GM12865 (cell line): ENCODE data around the gene WNT9A.
"Not testable (repeated sequence)": the region's sequence is repeated elsewhere in the genome, so short reads cannot be mapped to it uniquely, and the experiment has no call there.

Experiments used
- DNase-seq: peaks from one replicate; pipeline ENCODE4 v3.0.0; 2010; ENCODE audit warnings: low read depth
- H3K4me3 ChIP-seq: 2 replicates; pipeline ENCODE4 v1.5.1; 2011; ENCODE audit warnings: mild to moderate bottlenecking, low read depth, low read length, control low read depth
- CTCF ChIP-seq: IDR thresholded peaks from 2 replicates; pipeline ENCODE4 v1.5.1; 2011; ENCODE audit warnings: low read length, control low read depth, low read depth, inconsistent platforms; ENCODE audit not compliant: insufficient read depth; ENCODE audit errors: missing control alignments

The WNT9A gene

GRCh38 chr1:227967815-227968214, 20.1 kb upstream of the WNT9A start:
- not testable (repeated sequence) for H3K4me3 ChIP-seq, DNase-seq

GRCh38 chr1:227966733-227967132, 19.0 kb upstream of the WNT9A start:
- not testable (repeated sequence) for DNase-seq, H3K4me3 ChIP-seq

- no peak overlapping the region for H3K4me3 ChIP-seq
- no peak for TF ChIP-seq CTCF
- no peak for DNase-seq
Measured at GRCh38 chr1:227961651-227962466, 14.1 kb upstream of the WNT9A start.

- TF ChIP-seq CTCF, result no peak
- DNase-seq, result no peak
- H3K4me3 ChIP-seq, result no peak overlapping the region
Measured at GRCh38 chr1:227959325-227959860, 11.7 kb upstream of the WNT9A start.

- TF ChIP-seq CTCF, result no peak
- DNase-seq, result no peak
- H3K4me3 ChIP-seq, result no peak overlapping the region
Measured at GRCh38 chr1:227958617-227959324, 11.0 kb upstream of the WNT9A start.

GRCh38 chr1:227955808-227956207, 8.1 kb upstream of the WNT9A start:
- no peak for DNase-seq
- TF ChIP-seq CTCF, result no peak
- no peak overlapping the region for H3K4me3 ChIP-seq

GRCh38 chr1:227954163-227954850, 6.6 kb upstream of the WNT9A start:
- H3K4me3 ChIP-seq, result no peak overlapping the region
- no peak for DNase-seq
- no peak for TF ChIP-seq CTCF
